ENCODE measurements around the gene PRPS1. TPM values are rescaled to one million over a fixed set of nuclear protein-coding genes. Genes with fewer than 3 reads are reported as not detected.
A peak's percentile ranks its signal among the peaks of the same experiment; 100 is the strongest.

PRPS1 gene
- total and polyA plus RNA-seq, 5 donors from 2014 or later = 49.6 to 69.4 (median 57.9) TPM

GRCh38 chrX:107675823-107676555 is 47.7 kb downstream of the PRPS1 start:
- peaks cover 66% of the 10 kb centered on the region for H3K4me1 ChIP-seq (ENCODE audit: control insufficient read depth, insufficient read depth, low read length, poor library complexity, severe bottlenecking)
- no peaks in the 10 kb centered on the region for H3K9me3 ChIP-seq (ENCODE audit: control insufficient read depth in 2 of 2, low read length in 2 of 2)
- H3K36me3 ChIP-seq (ENCODE audit: control insufficient read depth, insufficient read depth, low read length) = no peaks in the 10 kb centered on the region
- peak overlapping the region; percentile 88 to 96 (median 93) for H3K4me3 Mint-ChIP-seq
- H3K27me3 ChIP-seq (ENCODE audit: control insufficient read depth, insufficient read depth, low read length) = no peaks in the 10 kb centered on the region
- peaks cover 0 to 1% (median 0%) of the 10 kb centered on the region in 7 donors for H3K9me3 Mint-ChIP-seq
- peaks cover 24 to 89% (median 41%) of the 10 kb centered on the region in 4 donors for H3K4me1 Mint-ChIP-seq
- peak overlapping the region; percentile 98 for H3K27ac ChIP-seq (ENCODE audit: insufficient read depth, low read length, poor library complexity, severe bottlenecking)
- H3K27me3 Mint-ChIP-seq = peaks cover 7% of the 10 kb centered on the region
- peak overlapping the region; percentile 98 for H3K27ac Mint-ChIP-seq
- H3K4me3 ChIP-seq (ENCODE audit: low read depth, low read length) = peak overlapping the region; percentile 74
- H3K36me3 Mint-ChIP-seq = no peaks in the 10 kb centered on the region
- DNase-seq (peak in 2 of 3 donors; percentile 22 to 28), ATAC-seq (ENCODE audit: low read depth in 2 of 2) (no peak)

- no peak for ATAC-seq (ENCODE audit: low read depth in 2 of 2)
Observed at GRCh38 chrX:107676559-107677378, 48.5 kb downstream of the PRPS1 start.

DNA sequence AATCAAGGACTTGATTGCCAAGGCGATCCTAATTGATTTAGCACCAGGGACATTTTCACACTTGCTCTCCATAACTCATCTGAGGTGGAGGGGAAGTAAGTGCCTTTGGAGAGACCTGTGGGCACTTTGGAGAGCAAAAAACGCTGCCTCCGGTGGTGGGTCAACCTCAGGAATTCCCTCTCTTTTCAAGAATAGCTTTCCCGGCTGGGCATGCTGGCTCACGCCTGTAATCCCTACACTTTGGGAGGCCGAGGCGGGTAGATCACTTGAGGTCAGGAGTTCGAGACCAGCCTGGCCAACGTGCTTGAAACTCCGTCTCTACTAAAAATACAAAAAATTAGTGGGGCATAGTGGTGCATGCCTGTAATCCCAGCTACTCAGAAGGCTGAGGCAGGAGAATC is 49.2 kb downstream of the PRPS1 start:
- Histone ChIP-seq H3K9me3 (ENCODE audit: control insufficient read depth in 2 of 2, low read length in 2 of 2) (no peaks in the 10 kb centered on the region), H3K27me3 (ENCODE audit: control insufficient read depth, insufficient read depth, low read length) (no peaks in the 10 kb centered on the region), H3K27ac (ENCODE audit: insufficient read depth, low read length, poor library complexity, severe bottlenecking) (peak overlapping the region; percentile 98), H3K4me3 (ENCODE audit: low read depth, low read length) (peak overlapping the region; percentile 74), H3K4me1 (ENCODE audit: control insufficient read depth, insufficient read depth, low read length, poor library complexity, severe bottlenecking) (peaks cover 66% of the 10 kb centered on the region), H3K36me3 (ENCODE audit: control insufficient read depth, insufficient read depth, low read length) (no peaks in the 10 kb centered on the region)
- Mint-ChIP-seq H3K27me3 (peaks cover 7% of the 10 kb centered on the region), H3K9me3 (peaks cover 0 to 1% (median 0%) of the 10 kb centered on the region in 7 donors), H3K27ac (peak overlapping the region; percentile 97 to 98 (median 98)), H3K36me3 (no peaks in the 10 kb centered on the region), H3K4me1 (peaks cover 24 to 82% (median 42%) of the 10 kb centered on the region in 4 donors), H3K4me3 (peak overlapping the region; percentile 88 to 94 (median 90))
- DNase-seq (no peak), ATAC-seq (ENCODE audit: low read depth in 2 of 2) (no peak)

More at GRCh38 chrX:107676559-107677378, 48.5 kb downstream of the PRPS1 start:
- Mint-ChIP-seq H3K4me3 (peak overlapping the region; percentile 88 to 96 (median 93)), H3K27ac (peak overlapping the region; percentile 97 to 98 (median 98)), H3K4me1 (peaks cover 24 to 85% (median 42%) of the 10 kb centered on the region in 4 donors), H3K9me3 (peaks cover 0 to 1% (median 0%) of the 10 kb centered on the region in 7 donors), H3K36me3 (no peaks in the 10 kb centered on the region), H3K27me3 (peaks cover 7% of the 10 kb centered on the region)
- peak; percentile 29 to 62 (median 39) for DNase-seq
- H3K36me3 ChIP-seq (ENCODE audit: control insufficient read depth, insufficient read depth, low read length) = no peaks in the 10 kb centered on the region
- no peaks in the 10 kb centered on the region for H3K9me3 ChIP-seq (ENCODE audit: control insufficient read depth in 2 of 2, low read length in 2 of 2)
- H3K27me3 ChIP-seq (ENCODE audit: control insufficient read depth, insufficient read depth, low read length) = no peaks in the 10 kb centered on the region
- H3K4me1 ChIP-seq (ENCODE audit: control insufficient read depth, insufficient read depth, low read length, poor library complexity, severe bottlenecking) = peaks cover 66% of the 10 kb centered on the region
- H3K27ac ChIP-seq (ENCODE audit: insufficient read depth, low read length, poor library complexity, severe bottlenecking) = peak overlapping the region; percentile 98
- H3K4me3 ChIP-seq (ENCODE audit: low read depth, low read length) = peak overlapping the region; percentile 74

DNA sequence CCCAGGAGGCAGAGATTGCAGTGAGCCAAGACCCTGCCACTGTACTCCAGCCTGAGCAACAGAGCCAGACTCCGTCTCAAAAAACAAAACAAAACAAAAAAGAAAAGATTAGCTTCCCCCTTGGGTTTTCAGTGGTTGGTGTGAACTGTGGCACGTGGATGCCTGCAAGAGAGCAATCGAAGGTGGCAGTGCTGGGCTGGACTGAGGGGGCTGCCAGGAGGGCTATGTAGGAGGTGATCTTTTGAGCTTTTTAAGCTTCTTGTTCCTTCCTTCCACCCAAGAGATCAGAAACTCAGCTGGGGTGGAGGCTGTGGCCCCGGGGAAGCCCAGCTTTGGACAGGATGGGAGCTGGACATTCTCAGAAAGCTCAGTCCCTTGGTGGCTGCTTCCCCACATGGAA is 49.6 kb downstream of the PRPS1 start:
- H3K27me3 ChIP-seq (ENCODE audit: control insufficient read depth, insufficient read depth, low read length) = no peaks in the 10 kb centered on the region
- DNase-seq (no peak), ATAC-seq (ENCODE audit: low read depth in 2 of 2) (no peak)
- H3K9me3 ChIP-seq (ENCODE audit: control insufficient read depth in 2 of 2, low read length in 2 of 2) = no peaks in the 10 kb centered on the region
- Mint-ChIP-seq H3K4me3 (peak overlapping the region in 3 of 4 donors; percentile 70 to 94 (median 89)), H3K9me3 (peaks cover 0 to 1% (median 0%) of the 10 kb centered on the region in 7 donors), H3K27ac (peak overlapping the region; percentile 82 to 98 (median 98)), H3K27me3 (peaks cover 5% of the 10 kb centered on the region), H3K4me1 (peaks cover 23 to 79% (median 40%) of the 10 kb centered on the region in 4 donors), H3K36me3 (no peaks in the 10 kb centered on the region)
- H3K4me3 ChIP-seq (ENCODE audit: low read depth, low read length) = no peak overlapping the region
- peak overlapping the region; percentile 98 for H3K27ac ChIP-seq (ENCODE audit: insufficient read depth, low read length, poor library complexity, severe bottlenecking)
- peaks cover 62% of the 10 kb centered on the region for H3K4me1 ChIP-seq (ENCODE audit: control insufficient read depth, insufficient read depth, low read length, poor library complexity, severe bottlenecking)
- no peaks in the 10 kb centered on the region for H3K36me3 ChIP-seq (ENCODE audit: control insufficient read depth, insufficient read depth, low read length)

GRCh38 chrX:107678957-107679740 is 50.8 kb downstream of the PRPS1 start:
- Histone ChIP-seq H3K4me1 (ENCODE audit: control insufficient read depth, insufficient read depth, low read length, poor library complexity, severe bottlenecking) (peaks cover 51% of the 10 kb centered on the region), H3K4me3 (ENCODE audit: low read depth, low read length) (peak overlapping the region; percentile 40), H3K36me3 (ENCODE audit: control insufficient read depth, insufficient read depth, low read length) (no peaks in the 10 kb centered on the region), H3K9me3 (ENCODE audit: control insufficient read depth in 2 of 2, low read length in 2 of 2) (no peaks in the 10 kb centered on the region), H3K27ac (ENCODE audit: insufficient read depth, low read length, poor library complexity, severe bottlenecking) (peak overlapping the region; percentile 98), H3K27me3 (ENCODE audit: control insufficient read depth, insufficient read depth, low read length) (no peaks in the 10 kb centered on the region)
- peak overlapping the region; percentile 70 to 94 (median 78) for H3K4me3 Mint-ChIP-seq
- no peaks in the 10 kb centered on the region for H3K27me3 Mint-ChIP-seq
- DNase-seq = peak; percentile 58 to 90 (median 85)
- peak overlapping the region; percentile 89 to 98 (median 98) for H3K27ac Mint-ChIP-seq
- no peaks in the 10 kb centered on the region for H3K36me3 Mint-ChIP-seq
- peaks cover 0 to 1% (median 0%) of the 10 kb centered on the region in 7 donors for H3K9me3 Mint-ChIP-seq
- ATAC-seq (ENCODE audit: low read depth in 2 of 2) = peak; percentile 53 to 58
- peaks cover 15 to 72% (median 41%) of the 10 kb centered on the region in 4 donors for H3K4me1 Mint-ChIP-seq

DNA sequence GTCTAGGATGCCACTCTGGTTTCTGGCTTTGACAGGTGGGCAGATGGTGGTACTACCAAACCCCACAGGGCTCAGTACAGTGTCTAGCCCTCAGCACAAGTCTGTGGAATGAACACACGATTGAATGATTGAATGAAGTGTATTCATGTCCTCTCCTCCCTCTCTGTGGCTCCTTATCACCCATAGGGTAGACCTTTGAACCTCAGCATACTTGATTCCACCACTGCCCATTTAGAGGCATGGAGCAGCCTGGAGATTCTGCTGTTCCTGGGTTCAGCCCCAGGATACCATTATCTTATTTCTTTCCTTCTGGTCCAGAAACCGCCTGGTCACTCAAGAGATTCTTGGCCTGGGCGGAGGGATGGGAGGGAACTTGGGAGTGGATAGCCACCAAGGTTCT is 53.9 kb downstream of the PRPS1 start:
- H3K4me3 Mint-ChIP-seq = peak overlapping the region in 1 of 4 donors; percentile 12
- no peak for DNase-seq
- no peaks in the 10 kb centered on the region for H3K36me3 Mint-ChIP-seq
- H3K27ac Mint-ChIP-seq = peak overlapping the region in 2 of 3 donors; percentile 42 to 87
- no peak overlapping the region for H3K27ac ChIP-seq (ENCODE audit: insufficient read depth, low read length, poor library complexity, severe bottlenecking)
- peaks cover 0 to 59% (median 23%) of the 10 kb centered on the region in 4 donors for H3K4me1 Mint-ChIP-seq
- peaks cover 27% of the 10 kb centered on the region for H3K4me1 ChIP-seq (ENCODE audit: control insufficient read depth, insufficient read depth, low read length, poor library complexity, severe bottlenecking)
- H3K27me3 Mint-ChIP-seq = no peaks in the 10 kb centered on the region
- no peaks in the 10 kb centered on the region for H3K27me3 ChIP-seq (ENCODE audit: control insufficient read depth, insufficient read depth, low read length)
- H3K4me3 ChIP-seq (ENCODE audit: low read depth, low read length) = no peak overlapping the region
- H3K36me3 ChIP-seq (ENCODE audit: control insufficient read depth, insufficient read depth, low read length) = no peaks in the 10 kb centered on the region
- no peaks in the 10 kb centered on the region for H3K9me3 Mint-ChIP-seq
- no peak for ATAC-seq (ENCODE audit: low read depth in 2 of 2)
- H3K9me3 ChIP-seq (ENCODE audit: control insufficient read depth in 2 of 2, low read length in 2 of 2) = no peaks in the 10 kb centered on the region

Measured in CD4-positive, CD25-positive, alpha-beta regulatory T cell (primary cell).